Hepatocyte (in vitro differentiated cells): ENCODE data around the gene CMTM4. TPM values are rescaled to one million over a fixed set of nuclear protein-coding genes. Genes with fewer than 3 reads are reported as not detected.

Experiments
- DNase-seq: peaks from one replicate; pipeline ENCODE4 v3.0.0-alpha.2; 2016; ENCODE audit warnings: low spot score
- H2AFZ ChIP-seq: fragments of 200-600 bp; sonication (generic); 2 replicates; pipeline ENCODE4 v1.6.0; 2016; ENCODE audit warnings: antibody characterized with exemption, mild to moderate bottlenecking
- H3K27ac ChIP-seq: fragments of 200-600 bp; sonication (generic); 2 replicates; pipeline ENCODE4 v1.5.1; 2016; ENCODE audit warnings: mild to moderate bottlenecking
- H3K27me3 ChIP-seq: fragments of 200-600 bp; sonication (generic); 2 replicates; pipeline ENCODE4 v1.6.1; 2016
- H3K36me3 ChIP-seq: fragments of 200-600 bp; sonication (generic); replicated peaks from 2 replicates; pipeline ENCODE4 v1.5.1; 2016; ENCODE audit warnings: low read depth; ENCODE audit not compliant: insufficient read depth
- H3K4me1 ChIP-seq: fragments of 200-600 bp; sonication (generic); 2 replicates; pipeline ENCODE4 v1.5.1; 2016; ENCODE audit warnings: mild to moderate bottlenecking, moderate library complexity; ENCODE audit not compliant: insufficient read depth
- H3K4me2 ChIP-seq: fragments of 200-600 bp; sonication (generic); 2 replicates; pipeline ENCODE4 v1.6.0; 2016
- H3K4me3 ChIP-seq: fragments of 200-600 bp; sonication (generic); 2 replicates; pipeline ENCODE4 v1.5.1; 2016; ENCODE audit warnings: mild to moderate bottlenecking
- H3K79me2 ChIP-seq: fragments of 200-600 bp; sonication (generic); 2 replicates; pipeline ENCODE4 v1.6.0; 2017; ENCODE audit warnings: mild to moderate bottlenecking
- H3K9me2 ChIP-seq: fragments of 200-600 bp; sonication (generic); replicated peaks from 2 replicates; pipeline ENCODE4 v1.6.0; 2017; ENCODE audit warnings: mild to moderate bottlenecking; ENCODE audit not compliant: insufficient read depth
- H3K9me3 ChIP-seq: fragments of 200-600 bp; sonication (generic); 2 replicates; pipeline ENCODE4 v1.5.1; 2016; ENCODE audit warnings: low read depth, mild to moderate bottlenecking
- H4K20me1 ChIP-seq: fragments of 200-600 bp; sonication (generic); 2 replicates; pipeline ENCODE4 v1.6.0; 2016; ENCODE audit warnings: mild to moderate bottlenecking; ENCODE audit not compliant: insufficient read depth, poor library complexity, severe bottlenecking
- CTCF ChIP-seq: fragments of 200-600 bp; sonication (generic); IDR thresholded peaks from 2 replicates; pipeline ENCODE4 v1.5.1; 2016; ENCODE audit warnings: antibody characterized with exemption, mild to moderate bottlenecking; ENCODE audit not compliant: poor library complexity
- EZH2 ChIP-seq: fragments of 200-600 bp; sonication (generic); IDR thresholded peaks from 2 replicates; pipeline ENCODE4 v1.6.1; 2016; ENCODE audit warnings: antibody characterized with exemption, mild to moderate bottlenecking, borderline replicate concordance
- EZH2phosphoT487 ChIP-seq: fragments of 200-600 bp; sonication (generic); IDR thresholded peaks from one replicate; pipeline ENCODE4 v1.6.1; 2018; ENCODE audit warnings: antibody characterized with exemption, mild to moderate bottlenecking, low read depth, moderate library complexity; ENCODE audit not compliant: unreplicated experiment, severe bottlenecking
- WGBS: methylation state at CpG from one replicate; pipeline ENCODE4 v1.1.6; 2016; ENCODE audit warnings: low lambda C conversion rate; ENCODE audit errors: missing lambda C conversion rate; 5-methylcytosine and 5-hydroxymethylcytosine counted together
- polyA plus RNA-seq: library from polyadenylated mRNA; unstranded; fragments of >200 nt; fragmentation: Nextera tagmentation; extraction: Ambion mirVana; gene quantifications from 2 replicates; pipeline ENCODE4 v1.2.1, GENCODE V29; 2016
- total RNA-seq: library from RNA; depleted of rRNA; stranded (reverse); fragments of >200 nt; gene quantifications from 2 replicates; pipeline ENCODE4 v1.2.3, GENCODE V29; 2014

The CMTM4 gene
- total and polyA plus RNA-seq, 2 experiments from 2014 or later, result 19.2 to 77.9 TPM

- H2AFZ ChIP-seq, result no peak overlapping the region
- WGBS, result 87% methylated on average over 10 of the region's 10 CpGs
- TF ChIP-seq EZH2 (no peak), CTCF (no peak), EZH2phosphoT487 (no peak)
These were observed 25.7 kb downstream of the CMTM4 start for GRCh38 chr16:66670691-66671388.

GRCh38 chr16:66668777-66669444 lies 27.6 kb downstream of the CMTM4 start:
- Histone ChIP-seq H3K79me2 (peaks cover 65% of the 10 kb centered on the region), H3K9me2 (no peaks in the 10 kb centered on the region), H3K4me2 (no peak overlapping the region), H3K27ac (no peak overlapping the region), H3K27me3 (no peaks in the 10 kb centered on the region), H3K9me3 (no peaks in the 10 kb centered on the region), H4K20me1 (no peaks in the 10 kb centered on the region), H3K4me1 (no peaks in the 10 kb centered on the region), H3K36me3 (no peaks in the 10 kb centered on the region), H3K4me3 (no peak overlapping the region), H2AFZ (no peak overlapping the region)
- no peak for DNase-seq
- WGBS, result 86% methylated on average over 6 of the region's 6 CpGs
- TF ChIP-seq EZH2phosphoT487 (no peak), CTCF (no peak), EZH2 (no peak)

More at GRCh38 chr16:66670691-66671388, 25.7 kb downstream of the CMTM4 start:
- H3K27ac ChIP-seq, result no peak overlapping the region
- DNase-seq, result no peak
- H3K9me2 ChIP-seq, result no peaks in the 10 kb centered on the region
- no peaks in the 10 kb centered on the region for H4K20me1 ChIP-seq
- no peaks in the 10 kb centered on the region for H3K4me1 ChIP-seq
- H3K36me3 ChIP-seq, result no peaks in the 10 kb centered on the region
- no peak overlapping the region for H3K4me2 ChIP-seq
- no peaks in the 10 kb centered on the region for H3K27me3 ChIP-seq
- H3K9me3 ChIP-seq, result no peaks in the 10 kb centered on the region
- H3K4me3 ChIP-seq, result no peak overlapping the region
- H3K79me2 ChIP-seq, result peaks cover 66% of the 10 kb centered on the region

- Histone ChIP-seq H3K4me2 (no peak overlapping the region), H3K36me3 (no peaks in the 10 kb centered on the region), H4K20me1 (no peaks in the 10 kb centered on the region), H3K4me1 (no peaks in the 10 kb centered on the region), H3K27ac (no peak overlapping the region), H3K27me3 (no peaks in the 10 kb centered on the region), H2AFZ (no peak overlapping the region), H3K9me2 (no peaks in the 10 kb centered on the region), H3K79me2 (peaks cover 66% of the 10 kb centered on the region), H3K9me3 (no peaks in the 10 kb centered on the region), H3K4me3 (no peak overlapping the region)
- DNase-seq, result no peak
- TF ChIP-seq EZH2phosphoT487, result no peak
- no peak for TF ChIP-seq EZH2
- no peak for TF ChIP-seq CTCF
- WGBS, result 100% methylated on average over 1 of the region's 1 CpG
These were observed 28.6 kb downstream of the CMTM4 start for GRCh38 chr16:66667944-66668343.
